Islet of Langerhans (tissue), 1 donor: ENCODE results near the gene EDEM2.
"Not testable (repeated sequence)": the region's sequence is repeated elsewhere in the genome, so short reads cannot be mapped to it uniquely, and the experiment has no call there.

Source experiments
- FAIRE-seq: peaks from one replicate; lab custom pipeline; 2011; peaks lifted over from hg19 to GRCh38; lab: Jason Lieb, UNC

The EDEM2 gene

GRCh38 chr20:35146920-35147574, at the start of gene EDEM2:
EDEM2 (minus strand) TSS chr20:35147336; CDS start chr20:35147258, 78 bp downstream.
- FAIRE-seq = no peak

GRCh38 chr20:35196313-35196712, 49.2 kb upstream of the EDEM2 start:
- no peak for FAIRE-seq

- FAIRE-seq = not testable (repeated sequence)
Measured at GRCh38 chr20:35193031-35193791, 46.1 kb upstream of the EDEM2 start.

GRCh38 chr20:35192118-35192872, 45.2 kb upstream of the EDEM2 start:
- FAIRE-seq = no peak

GRCh38 chr20:35191419-35192117, 44.4 kb upstream of the EDEM2 start:
- no peak for FAIRE-seq

GRCh38 chr20:35190556-35190955, 43.4 kb upstream of the EDEM2 start:
- FAIRE-seq = no peak

GRCh38 chr20:35189223-35189622, 42.1 kb upstream of the EDEM2 start:
- FAIRE-seq = not testable (repeated sequence)

- no peak for FAIRE-seq
Measured at GRCh38 chr20:35187584-35188190, 40.6 kb upstream of the EDEM2 start.

- not testable (repeated sequence) for FAIRE-seq
Measured at GRCh38 chr20:35186691-35187289, 39.7 kb upstream of the EDEM2 start.

- FAIRE-seq = no peak
Measured at GRCh38 chr20:35181731-35182130, 34.6 kb upstream of the EDEM2 start.

GRCh38 chr20:35180266-35180665, 33.1 kb upstream of the EDEM2 start:
- FAIRE-seq = no peak

- no peak for FAIRE-seq
Measured at GRCh38 chr20:35179292-35180212, 32.4 kb upstream of the EDEM2 start.

- no peak for FAIRE-seq
Measured at GRCh38 chr20:35176132-35176531, 29.0 kb upstream of the EDEM2 start.

- no peak for FAIRE-seq
Measured at GRCh38 chr20:35174458-35175216, 27.5 kb upstream of the EDEM2 start.

GRCh38 chr20:35173576-35174192, 26.5 kb upstream of the EDEM2 start:
- FAIRE-seq = no peak

- FAIRE-seq = no peak
Measured at GRCh38 chr20:35172434-35172806, 25.3 kb upstream of the EDEM2 start.

- FAIRE-seq = no peak
Measured at GRCh38 chr20:35171753-35172433, 24.8 kb upstream of the EDEM2 start, which contains the start of gene PROCR. PROCR (plus strand) TSS chr20:35172072; CDS start chr20:35172155, 83 bp downstream.

- FAIRE-seq = no peak
Measured at GRCh38 chr20:35171438-35171752, 24.3 kb upstream of the EDEM2 start.
